HepG2 (cell line): ENCODE data around the gene BICRAL. TPM values are rescaled to one million over a fixed set of nuclear protein-coding genes. Genes with fewer than 3 reads are reported as not detected.

Source experiments
- CREM ChIP-seq, 2 experiments: sonication (generic) in 1 of 2; formaldehyde crosslinking in 1 of 2; IDR thresholded peaks; 2 replicates each; pipeline versions ENCODE4 v1.4.0 to v1.6.1; 2016 to 2020; ENCODE audit warnings: antibody characterized with exemption in 1 of 2, mild to moderate bottlenecking in 1 of 2, missing genetic modification reagents in 1 of 2
- ETV6 ChIP-seq: sonication (generic); formaldehyde crosslinking; conservative IDR thresholded peaks from 2 replicates; pipeline ENCODE4 v1.4.0; 2020; ENCODE audit warnings: missing genetic modification reagents
- GPBP1L1 ChIP-seq: sonication (generic); formaldehyde crosslinking; IDR thresholded peaks from 2 replicates; pipeline ENCODE4 v1.5.0; 2020; ENCODE audit warnings: mild to moderate bottlenecking, missing genetic modification reagents
- KLF13 ChIP-seq: sonication (generic); formaldehyde crosslinking; IDR thresholded peaks from 2 replicates; pipeline ENCODE4 v1.4.0; 2020; ENCODE audit warnings: mild to moderate bottlenecking, missing genetic modification reagents
- MIXL1 ChIP-seq: IDR thresholded peaks from 2 replicates; pipeline ENCODE4 v1.6.1; 2016
- POLR2AphosphoS5 ChIP-seq: IDR thresholded peaks from 2 replicates; pipeline ENCODE4 v1.6.1; 2012; ENCODE audit warnings: low read depth, low read length
- SP1 ChIP-seq, 2 experiments: fragments of 450-650 bp in 1 of 2; sonication (generic) in 1 of 2; formaldehyde crosslinking in 1 of 2; IDR thresholded peaks; 2 replicates each; pipeline versions ENCODE4 v1.4.0 to v1.6.1; 2016 to 2020; ENCODE audit warnings: missing genetic modification reagents in 1 of 2
- TBX2 ChIP-seq: sonication (generic); formaldehyde crosslinking; IDR thresholded peaks from 2 replicates; pipeline ENCODE4 v1.5.0; 2020; ENCODE audit warnings: missing genetic modification reagents, mild to moderate bottlenecking, borderline replicate concordance
- XRCC5 ChIP-seq: fragments of 200-400 bp; formaldehyde crosslinking; optimal IDR thresholded peaks from 2 replicates; pipeline ENCODE3; 2017; ENCODE audit warnings: mild to moderate bottlenecking, low read length
- ZFY ChIP-seq: sonication (generic); formaldehyde crosslinking; IDR thresholded peaks from 2 replicates; pipeline ENCODE4 v1.4.0; 2020; ENCODE audit warnings: missing genetic modification reagents
- ZNF343 ChIP-seq: sonication (generic); formaldehyde crosslinking; IDR thresholded peaks from 2 replicates; pipeline ENCODE4 v1.4.0; 2020; ENCODE audit warnings: mild to moderate bottlenecking, missing genetic modification reagents
- ZNF616 ChIP-seq: sonication (generic); formaldehyde crosslinking; IDR thresholded peaks from 2 replicates; pipeline ENCODE4 v1.5.0; 2020; ENCODE audit warnings: low read depth, mild to moderate bottlenecking, missing genetic modification reagents
- ZNF670 ChIP-seq: sonication (generic); formaldehyde crosslinking; IDR thresholded peaks from 2 replicates; pipeline ENCODE4 v1.8.0; 2022; ENCODE audit warnings: mild to moderate bottlenecking, missing genetic modification reagents, borderline replicate concordance
- ZNF704 ChIP-seq: sonication (generic); formaldehyde crosslinking; IDR thresholded peaks from 2 replicates; pipeline ENCODE4 v1.8.1; 2023; ENCODE audit warnings: mild to moderate bottlenecking, inconsistent platforms, moderate library complexity, missing genetic modification reagents, borderline replicate concordance
- ZNF709 ChIP-seq: sonication (generic); formaldehyde crosslinking; IDR thresholded peaks from 2 replicates; pipeline ENCODE4 v1.5.0; 2020; ENCODE audit warnings: mild to moderate bottlenecking, missing genetic modification reagents
- polyA plus RNA-seq, 8 experiments: library from polyadenylated mRNA; depleted of rRNA in 3 of 8; stranded (reverse) in 7 of 8; unstranded in 1 of 8; fragments of >200 nt; fragmentation: Illumina TruSeq in 4 of 8; extraction: Trizol in 4 of 8; gene quantifications; 2 replicates each; pipeline versions ENCODE4 v1.2.1 to v1.2.3, GENCODE V29; 2011 to 2016; ENCODE audit warnings: low read depth in 4 of 8, missing spikeins in 1 of 8, mixed read lengths in 1 of 8; ENCODE audit not compliant: insufficient read depth in 1 of 8
- total RNA-seq, 5 experiments: library from RNA; depleted of rRNA; stranded (reverse); fragments of >200 nt; fragmentation: Illumina TruSeq; extraction: Trizol; gene quantifications; 2 replicates each; pipeline ENCODE4 v1.2.3, GENCODE V29; 2016; ENCODE audit warnings: low read depth in 1 of 5
- TF ChIP-seq, protein P1 (sequence below): IDR thresholded peaks from 2 replicates; pipeline ENCODE4 v1.6.1; 2016; ENCODE audit warnings: control low read depth
- TF ChIP-seq, protein P2 (sequence below): IDR thresholded peaks from 2 replicates; pipeline ENCODE4 v1.6.1; 2016; ENCODE audit warnings: missing biosample characterization, missing genetic modification reagents, low read depth
- TF ChIP-seq, protein P3 (sequence below): sonication (generic); formaldehyde crosslinking; IDR thresholded peaks from 2 replicates; pipeline ENCODE4 v1.4.0; 2020; ENCODE audit warnings: mild to moderate bottlenecking, missing genetic modification reagents, borderline replicate concordance
- TF ChIP-seq, protein P4 (sequence below): IDR thresholded peaks from 2 replicates; pipeline ENCODE4 v1.6.1; 2016

The BICRAL gene
- total and polyA plus RNA-seq, 2 of the 13 experiments (the other 11 are each of a cell fraction or from before 2014, with no cell fraction given) = 5.0 to 13.5 TPM

- TF ChIP-seq ZFY (CRISPR knock-in tag) = peak; percentile 95
- TF ChIP-seq ZNF343 (CRISPR knock-in tag) = peak; percentile 64; the same call in 1 of the 2 replicates
- TF ChIP-seq ZNF704 (CRISPR knock-in tag) = peak; percentile 38; the same call in 1 of the 2 replicates
- TF ChIP-seq TBX2 (CRISPR knock-in tag) = peak; percentile 69
- TF ChIP-seq ETV6 (CRISPR knock-in tag) = peak; percentile 93
- TF ChIP-seq CREM (IDR thresholded peaks at IDR 0.05) = no peak
- TF ChIP-seq CREM (CRISPR knock-in tag; IDR thresholded peaks at IDR 0.05) = no peak
- TF ChIP-seq SP1 (IDR thresholded peaks at IDR 0.05) = no peak
- TF ChIP-seq SP1 (CRISPR knock-in tag; IDR thresholded peaks at IDR 0.05) = peak; percentile 9; the same call in 1 of the 2 replicates
- TF ChIP-seq, protein P1, sequence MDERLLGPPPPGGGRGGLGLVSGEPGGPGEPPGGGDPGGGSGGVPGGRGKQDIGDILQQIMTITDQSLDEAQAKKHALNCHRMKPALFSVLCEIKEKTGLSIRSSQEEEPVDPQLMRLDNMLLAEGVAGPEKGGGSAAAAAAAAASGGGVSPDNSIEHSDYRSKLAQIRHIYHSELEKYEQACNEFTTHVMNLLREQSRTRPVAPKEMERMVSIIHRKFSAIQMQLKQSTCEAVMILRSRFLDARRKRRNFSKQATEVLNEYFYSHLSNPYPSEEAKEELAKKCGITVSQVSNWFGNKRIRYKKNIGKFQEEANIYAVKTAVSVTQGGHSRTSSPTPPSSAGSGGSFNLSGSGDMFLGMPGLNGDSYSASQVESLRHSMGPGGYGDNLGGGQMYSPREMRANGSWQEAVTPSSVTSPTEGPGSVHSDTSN (CRISPR knock-in tag) = no peak
- TF ChIP-seq, protein P2, sequence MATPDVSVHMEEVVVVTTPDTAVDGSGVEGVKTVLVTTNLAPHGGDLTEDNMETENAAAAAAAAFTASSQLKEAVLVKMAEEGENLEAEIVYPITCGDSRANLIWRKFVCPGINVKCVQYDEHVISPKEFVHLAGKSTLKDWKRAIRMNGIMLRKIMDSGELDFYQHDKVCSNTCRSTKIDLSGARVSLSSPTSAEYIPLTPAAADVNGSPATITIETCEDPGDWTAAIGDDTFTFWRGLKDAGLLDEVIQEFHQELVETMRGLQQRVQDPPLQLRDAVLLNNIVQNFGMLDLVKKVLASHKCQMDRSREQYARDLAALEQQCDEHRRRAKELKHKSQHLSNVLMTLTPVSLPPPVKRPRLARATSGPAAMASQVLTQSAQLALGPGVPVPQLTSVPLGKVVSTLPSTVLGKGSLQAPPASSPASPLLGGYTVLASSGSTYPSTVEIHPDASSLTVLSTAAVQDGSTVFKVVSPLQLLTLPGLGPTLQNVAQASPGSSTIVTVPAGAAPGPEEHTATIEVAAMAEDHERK (CRISPR knock-in tag) = peak; percentile 40; the same call in 1 of the 2 replicates
- peak; percentile 89 for TF ChIP-seq ZNF709
- no peak for TF ChIP-seq KLF13 (CRISPR knock-in tag)
- TF ChIP-seq, protein P3, sequence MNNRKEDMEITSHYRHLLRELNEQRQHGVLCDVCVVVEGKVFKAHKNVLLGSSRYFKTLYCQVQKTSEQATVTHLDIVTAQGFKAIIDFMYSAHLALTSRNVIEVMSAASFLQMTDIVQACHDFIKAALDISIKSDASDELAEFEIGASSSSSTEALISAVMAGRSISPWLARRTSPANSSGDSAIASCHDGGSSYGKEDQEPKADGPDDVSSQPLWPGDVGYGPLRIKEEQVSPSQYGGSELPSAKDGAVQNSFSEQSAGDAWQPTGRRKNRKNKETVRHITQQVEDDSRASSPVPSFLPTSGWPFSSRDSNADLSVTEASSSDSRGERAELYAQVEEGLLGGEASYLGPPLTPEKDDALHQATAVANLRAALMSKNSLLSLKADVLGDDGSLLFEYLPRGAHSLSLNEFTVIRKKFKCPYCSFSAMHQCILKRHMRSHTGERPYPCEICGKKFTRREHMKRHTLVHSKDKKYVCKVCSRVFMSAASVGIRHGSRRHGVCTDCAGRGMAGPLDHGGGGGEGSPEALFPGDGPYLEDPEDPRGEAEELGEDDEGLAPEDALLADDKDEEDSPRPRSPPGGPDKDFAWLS (CRISPR knock-in tag) = no peak
- TF ChIP-seq MIXL1 = peak; percentile 65; the same call in 1 of the 2 replicates
- TF ChIP-seq ZNF670 (CRISPR knock-in tag) = peak; percentile 61; the same call in 1 of the 2 replicates
- no peak; the same call in 1 of the 2 replicates for TF ChIP-seq POLR2AphosphoS5
- no peak for TF ChIP-seq XRCC5
- TF ChIP-seq, protein P4, sequence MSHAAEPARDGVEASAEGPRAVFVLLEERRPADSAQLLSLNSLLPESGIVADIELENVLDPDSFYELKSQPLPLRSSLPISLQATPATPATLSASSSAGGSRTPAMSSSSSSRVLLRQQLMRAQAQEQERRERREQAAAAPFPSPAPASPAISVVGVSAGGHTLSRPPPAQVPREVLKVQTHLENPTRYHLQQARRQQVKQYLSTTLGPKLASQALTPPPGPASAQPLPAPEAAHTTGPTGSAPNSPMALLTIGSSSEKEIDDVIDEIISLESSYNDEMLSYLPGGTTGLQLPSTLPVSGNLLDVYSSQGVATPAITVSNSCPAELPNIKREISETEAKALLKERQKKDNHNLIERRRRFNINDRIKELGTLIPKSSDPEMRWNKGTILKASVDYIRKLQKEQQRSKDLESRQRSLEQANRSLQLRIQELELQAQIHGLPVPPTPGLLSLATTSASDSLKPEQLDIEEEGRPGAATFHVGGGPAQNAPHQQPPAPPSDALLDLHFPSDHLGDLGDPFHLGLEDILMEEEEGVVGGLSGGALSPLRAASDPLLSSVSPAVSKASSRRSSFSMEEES = peak; percentile 38; the same call in 1 of the 2 replicates
- TF ChIP-seq GPBP1L1 (CRISPR knock-in tag) = no peak
- TF ChIP-seq ZNF616 (CRISPR knock-in tag) = no peak
Measured at GRCh38 chr6:42783177-42783875, 1.5 kb downstream of the BICRAL start (continued).
